ENCODE results near the gene KSR2.

The KSR2 gene

DNA sequence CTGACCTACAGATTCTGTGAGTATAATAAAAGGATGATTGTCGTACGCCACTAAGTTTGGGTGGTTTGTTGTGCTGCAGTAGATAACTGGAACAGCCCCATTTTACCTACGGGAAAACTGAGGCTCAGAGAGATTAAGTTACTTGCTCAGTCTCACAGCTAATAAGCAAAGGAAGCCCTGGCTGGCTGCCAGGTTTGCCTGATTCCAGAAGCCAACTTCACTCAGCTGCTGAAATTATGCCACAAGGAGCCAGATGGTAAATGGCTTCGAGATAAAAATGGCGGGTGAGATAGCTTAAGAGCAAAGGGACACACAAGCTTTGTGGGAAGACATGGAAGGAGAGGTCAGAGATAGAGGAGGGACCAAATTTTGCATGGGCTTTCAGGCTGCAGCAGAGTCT is 415.8 kb downstream of the KSR2 start:
- H3K4me3 ChIP-seq (ENCODE audit: low read depth, low read length), result no peak overlapping the region
- no peak for DNase-seq (ENCODE audit: low read depth)
- TF ChIP-seq CTCF (IDR thresholded peaks at IDR 0.05; ENCODE audit: insufficient read depth, low read depth, low read length, missing control alignments), result no peak

DNA sequence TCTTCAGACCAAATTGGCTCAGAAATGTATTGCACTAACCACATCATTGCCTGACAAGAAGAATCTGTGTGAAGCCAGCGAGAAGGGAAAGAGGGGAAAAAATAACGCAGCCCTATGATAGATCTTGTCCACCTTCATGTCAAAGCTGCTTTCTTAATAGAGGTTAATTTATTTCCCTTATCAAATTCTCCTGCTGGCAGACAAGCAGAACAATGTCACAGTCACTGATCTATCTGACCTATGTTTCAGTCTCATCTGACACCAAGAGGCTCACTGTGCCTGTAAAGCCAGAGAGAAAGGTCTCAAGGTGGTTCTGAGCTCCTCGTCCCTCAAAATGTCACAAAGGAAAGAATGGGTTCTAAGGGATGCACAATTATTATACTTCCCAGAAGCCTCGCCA is 417.1 kb downstream of the KSR2 start:
- TF ChIP-seq CTCF (IDR thresholded peaks at IDR 0.05; ENCODE audit: insufficient read depth, low read depth, low read length, missing control alignments), result no peak
- DNase-seq (ENCODE audit: low read depth), result no peak
- H3K4me3 ChIP-seq (ENCODE audit: low read depth, low read length), result no peak overlapping the region

- TF ChIP-seq CTCF (IDR thresholded peaks at IDR 0.05; ENCODE audit: insufficient read depth, low read depth, low read length, missing control alignments), result no peak
- no peak overlapping the region for H3K4me3 ChIP-seq (ENCODE audit: low read depth, low read length)
- DNase-seq (ENCODE audit: low read depth), result no peak
These were observed 421.6 kb downstream of the KSR2 start for GRCh38 chr12:117547209-117547608.

DNA sequence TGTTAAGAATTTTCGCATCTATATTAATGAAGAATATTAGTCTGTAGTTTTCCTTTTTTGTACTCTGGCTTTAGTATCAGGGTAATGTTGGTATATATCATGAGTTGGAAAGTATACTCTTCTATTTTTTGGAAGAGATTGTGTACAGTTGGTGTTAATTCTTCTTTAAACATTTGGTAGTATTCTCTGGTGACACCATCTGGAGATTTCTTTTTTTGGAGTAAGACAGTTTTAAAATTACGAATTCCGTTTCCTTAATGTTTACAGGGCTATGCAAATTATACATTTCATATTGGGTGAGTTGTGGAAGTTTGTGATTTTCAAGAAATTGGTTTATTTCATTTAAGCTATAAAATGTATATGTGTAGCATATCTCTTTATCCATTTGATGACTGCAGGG is 423.6 kb downstream of the KSR2 start:
- no peak overlapping the region for H3K4me3 ChIP-seq (ENCODE audit: low read depth, low read length)
- no peak for TF ChIP-seq CTCF (IDR thresholded peaks at IDR 0.05; ENCODE audit: insufficient read depth, low read depth, low read length, missing control alignments)
- DNase-seq (ENCODE audit: low read depth), result no peak

DNA sequence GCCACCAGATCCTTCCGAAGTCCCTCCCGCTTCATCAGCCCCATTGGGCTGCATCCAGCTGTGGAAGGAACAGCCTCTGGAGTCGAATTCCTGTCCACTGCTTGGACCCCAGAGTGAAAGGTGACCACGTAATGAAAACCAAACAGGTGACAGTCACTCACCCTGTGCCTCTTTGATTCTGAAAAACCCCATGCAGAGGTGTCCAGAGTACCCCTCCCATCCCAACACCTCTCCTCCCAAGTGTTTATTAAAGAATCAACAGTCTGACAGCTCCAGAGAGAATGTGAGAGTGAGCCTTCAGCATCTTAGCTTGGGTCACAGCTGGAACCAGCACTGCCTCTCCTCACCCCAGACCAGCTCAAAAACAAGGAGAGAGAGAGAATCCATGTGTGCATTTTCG is 428.8 kb downstream of the KSR2 start:
- no peak overlapping the region for H3K4me3 ChIP-seq (ENCODE audit: low read depth, low read length)
- no peak for TF ChIP-seq CTCF (IDR thresholded peaks at IDR 0.05; ENCODE audit: insufficient read depth, low read depth, low read length, missing control alignments)
- DNase-seq (ENCODE audit: low read depth), result no peak

- no peak overlapping the region for H3K4me3 ChIP-seq (ENCODE audit: low read depth, low read length)
- no peak for DNase-seq (ENCODE audit: low read depth)
- no peak for TF ChIP-seq CTCF (IDR thresholded peaks at IDR 0.05; ENCODE audit: insufficient read depth, low read depth, low read length, missing control alignments)
These were observed 429.9 kb downstream of the KSR2 start for GRCh38 chr12:117538926-117539325.

GRCh38 chr12:117538032-117538690 is 430.6 kb downstream of the KSR2 start:
- DNase-seq (ENCODE audit: low read depth), result no peak
- no peak overlapping the region for H3K4me3 ChIP-seq (ENCODE audit: low read depth, low read length)
- TF ChIP-seq CTCF (IDR thresholded peaks at IDR 0.05; ENCODE audit: insufficient read depth, low read depth, low read length, missing control alignments), result no peak
